SK-N-MC (cell line): ENCODE results near the gene F11.

Source experiments
- EZH2 ChIP-seq: fragments of 200-600 bp; sonication (generic); IDR thresholded peaks from one replicate; pipeline ENCODE4 v1.6.1; 2017; ENCODE audit warnings: antibody characterized with exemption
- FOXP2 ChIP-seq: optimal IDR thresholded peaks from 2 replicates; pipeline ENCODE3; 2011; ENCODE audit warnings: mild to moderate bottlenecking, moderate library complexity; ENCODE audit not compliant: insufficient read depth; ENCODE audit errors: extremely low read length, control extremely low read depth
- POLR2AphosphoS5 ChIP-seq: IDR thresholded peaks from 2 replicates; pipeline ENCODE4 v1.6.1; 2012; ENCODE audit warnings: mild to moderate bottlenecking, low read depth, low read length, borderline replicate concordance

- no peak for TF ChIP-seq POLR2AphosphoS5
- TF ChIP-seq EZH2, result no peak
- TF ChIP-seq FOXP2, result no peak
These were observed 40.1 kb upstream of the F11 start for GRCh38 chr4:186225848-186226247.
